ENCODE data around the gene TLE4.

TLE4 gene

DNA sequence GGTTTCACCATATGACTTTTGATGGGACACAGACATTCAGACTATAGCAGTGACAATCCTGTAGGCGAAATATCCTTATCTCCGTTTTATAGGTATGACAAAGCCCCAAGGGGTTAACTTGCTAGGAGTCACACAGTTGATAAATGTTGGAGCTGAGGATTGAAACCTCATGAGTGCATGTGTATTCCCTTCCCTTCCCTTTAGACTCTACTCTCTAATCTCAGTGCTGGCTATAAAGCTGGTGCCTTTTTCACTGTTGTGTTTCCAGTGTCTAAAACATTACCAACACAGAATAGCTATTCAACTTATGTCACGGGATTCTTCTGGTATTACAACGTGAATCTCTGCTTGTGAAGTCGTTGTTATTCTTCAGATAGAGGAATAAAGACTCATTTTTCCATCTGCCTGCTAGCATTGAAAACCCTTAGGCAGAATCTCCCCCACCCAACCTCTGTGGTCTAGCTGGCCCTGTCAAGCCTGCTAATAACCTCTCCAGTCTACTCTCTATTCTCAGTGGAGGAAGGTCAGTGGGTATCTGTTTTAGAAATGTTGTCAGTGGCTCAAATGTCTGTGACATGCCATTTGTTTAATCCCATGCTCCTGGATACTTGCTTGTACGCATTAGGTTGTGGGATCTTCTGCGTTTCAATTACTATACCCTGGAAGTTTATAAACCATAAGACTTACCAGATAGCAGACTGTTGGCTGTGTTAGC is 121.2 kb downstream of the TLE4 start:
- no peak overlapping the region for H3K4me3 ChIP-seq (ENCODE audit: low read depth, low read length)
- DNase-seq (ENCODE audit: low read depth) = no peak
- TF ChIP-seq, protein P1, sequence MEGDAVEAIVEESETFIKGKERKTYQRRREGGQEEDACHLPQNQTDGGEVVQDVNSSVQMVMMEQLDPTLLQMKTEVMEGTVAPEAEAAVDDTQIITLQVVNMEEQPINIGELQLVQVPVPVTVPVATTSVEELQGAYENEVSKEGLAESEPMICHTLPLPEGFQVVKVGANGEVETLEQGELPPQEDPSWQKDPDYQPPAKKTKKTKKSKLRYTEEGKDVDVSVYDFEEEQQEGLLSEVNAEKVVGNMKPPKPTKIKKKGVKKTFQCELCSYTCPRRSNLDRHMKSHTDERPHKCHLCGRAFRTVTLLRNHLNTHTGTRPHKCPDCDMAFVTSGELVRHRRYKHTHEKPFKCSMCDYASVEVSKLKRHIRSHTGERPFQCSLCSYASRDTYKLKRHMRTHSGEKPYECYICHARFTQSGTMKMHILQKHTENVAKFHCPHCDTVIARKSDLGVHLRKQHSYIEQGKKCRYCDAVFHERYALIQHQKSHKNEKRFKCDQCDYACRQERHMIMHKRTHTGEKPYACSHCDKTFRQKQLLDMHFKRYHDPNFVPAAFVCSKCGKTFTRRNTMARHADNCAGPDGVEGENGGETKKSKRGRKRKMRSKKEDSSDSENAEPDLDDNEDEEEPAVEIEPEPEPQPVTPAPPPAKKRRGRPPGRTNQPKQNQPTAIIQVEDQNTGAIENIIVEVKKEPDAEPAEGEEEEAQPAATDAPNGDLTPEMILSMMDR (IDR thresholded peaks at IDR 0.05; ENCODE audit: insufficient read depth, low read depth, low read length, missing control alignments) = no peak

DNA sequence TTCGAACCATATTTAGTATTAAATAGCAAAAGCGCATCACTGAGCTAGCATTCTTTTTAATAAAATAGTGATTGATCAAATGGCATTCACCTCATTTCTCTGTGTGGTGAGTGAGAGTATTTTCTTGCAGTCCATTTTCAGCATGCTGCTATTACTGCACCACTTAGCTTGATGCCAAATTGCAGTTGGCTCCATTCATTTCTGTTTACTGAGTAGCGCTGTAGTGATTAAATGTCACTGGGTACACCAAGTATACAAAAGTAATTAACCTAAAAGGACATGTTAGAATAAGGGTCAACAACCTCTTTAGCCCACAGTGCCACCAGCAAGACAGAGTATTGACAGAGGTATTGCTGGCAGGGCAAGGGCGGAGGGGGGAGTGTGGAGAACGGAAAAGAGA is 122.0 kb downstream of the TLE4 start:
- no peak overlapping the region for H3K4me3 ChIP-seq (ENCODE audit: low read depth, low read length)
- TF ChIP-seq, protein P1 (IDR thresholded peaks at IDR 0.05; ENCODE audit: insufficient read depth, low read depth, low read length, missing control alignments) = no peak
- DNase-seq (ENCODE audit: low read depth) = no peak

DNA sequence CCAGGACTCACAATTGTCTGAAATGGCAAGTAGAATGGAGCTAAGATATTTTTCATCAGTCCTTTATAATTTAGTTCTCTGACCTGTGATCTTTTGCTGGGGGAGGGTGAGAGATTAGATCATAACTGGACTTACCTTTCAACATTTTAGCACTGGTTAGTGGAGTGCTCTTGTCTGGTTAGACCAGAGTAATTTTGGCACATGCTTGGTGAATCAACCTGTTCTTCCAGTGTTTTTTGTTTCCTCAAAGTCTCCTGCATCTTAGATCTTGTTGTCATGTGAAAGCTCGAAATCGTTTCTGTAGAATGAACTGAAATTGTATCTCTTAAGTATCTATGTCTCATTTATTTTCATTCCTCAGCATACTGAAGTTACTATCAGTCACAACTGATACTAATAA is 122.4 kb downstream of the TLE4 start:
- TF ChIP-seq, protein P1 (IDR thresholded peaks at IDR 0.05; ENCODE audit: insufficient read depth, low read depth, low read length, missing control alignments) = no peak
- no peak for DNase-seq (ENCODE audit: low read depth)
- H3K4me3 ChIP-seq (ENCODE audit: low read depth, low read length) = no peak overlapping the region

DNA sequence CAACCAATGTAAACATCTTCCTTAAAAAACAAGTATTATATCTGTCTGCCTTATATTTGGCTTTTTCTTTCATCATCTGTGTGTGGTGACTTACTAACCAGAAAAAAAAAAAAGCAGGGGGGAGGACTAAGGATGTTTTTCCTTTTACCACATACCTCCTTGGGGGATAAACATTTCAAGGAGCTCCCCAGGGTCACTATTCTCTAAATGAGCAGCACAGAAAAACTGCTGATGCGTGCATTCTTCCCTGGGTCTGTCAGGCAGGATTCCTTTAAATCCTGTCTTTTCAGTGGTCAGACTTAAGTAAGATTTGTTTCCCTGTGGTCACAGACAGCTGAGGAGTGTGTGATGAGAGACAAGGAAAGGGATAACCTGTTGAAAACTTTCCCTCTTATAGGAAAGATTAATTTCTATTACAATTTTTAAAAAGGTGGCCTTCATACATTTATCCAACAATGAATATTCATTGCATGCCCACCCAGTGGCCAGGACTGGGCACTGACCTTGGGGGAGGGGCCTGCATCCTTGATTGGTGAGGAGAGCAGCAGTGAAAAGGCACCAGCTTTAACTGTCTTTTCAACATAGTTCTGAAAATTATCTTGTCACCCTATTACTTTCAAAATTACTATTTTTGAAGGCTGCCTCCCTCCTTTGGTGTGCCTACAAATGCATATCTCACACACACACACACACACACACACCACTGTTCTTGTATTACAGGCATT is 123.1 kb downstream of the TLE4 start:
- TF ChIP-seq, protein P1 (IDR thresholded peaks at IDR 0.05; ENCODE audit: insufficient read depth, low read depth, low read length, missing control alignments) = no peak
- peak; percentile 6 for DNase-seq (ENCODE audit: low read depth)
- H3K4me3 ChIP-seq (ENCODE audit: low read depth, low read length) = no peak overlapping the region

DNA sequence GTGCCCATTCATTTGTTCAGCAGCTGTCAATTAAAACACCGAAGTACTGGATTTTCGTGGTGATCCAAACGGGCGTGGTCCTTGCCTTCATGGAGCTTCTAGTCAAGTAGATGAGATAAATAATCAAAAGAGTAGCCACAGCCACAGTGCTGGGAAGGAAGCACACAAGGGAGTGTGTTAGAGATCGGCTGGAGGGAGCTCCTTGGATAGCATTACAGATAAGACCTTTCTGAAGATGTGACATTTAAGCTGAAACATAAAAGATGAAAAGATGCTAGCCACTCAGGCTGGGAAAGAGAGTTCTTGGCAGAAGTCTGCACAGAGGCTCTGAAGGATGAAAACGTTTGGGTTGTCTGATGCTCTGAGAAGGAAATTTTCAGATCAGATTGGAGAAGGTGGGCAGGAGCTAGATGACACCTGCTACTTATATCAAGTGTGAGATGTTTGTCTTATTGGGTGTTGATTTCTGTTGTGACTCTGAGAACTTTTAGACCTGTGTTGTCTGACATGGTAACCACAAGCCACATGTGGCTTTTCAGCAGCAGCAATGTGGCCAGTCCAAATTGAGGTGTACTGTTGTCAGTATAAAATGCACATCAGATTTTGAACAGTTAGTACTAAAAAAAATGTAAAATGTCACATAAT is 123.9 kb downstream of the TLE4 start:
- no peak overlapping the region for H3K4me3 ChIP-seq (ENCODE audit: low read depth, low read length)
- TF ChIP-seq, protein P1 (IDR thresholded peaks at IDR 0.05; ENCODE audit: insufficient read depth, low read depth, low read length, missing control alignments) = no peak
- DNase-seq (ENCODE audit: low read depth) = peak; percentile 40

DNA sequence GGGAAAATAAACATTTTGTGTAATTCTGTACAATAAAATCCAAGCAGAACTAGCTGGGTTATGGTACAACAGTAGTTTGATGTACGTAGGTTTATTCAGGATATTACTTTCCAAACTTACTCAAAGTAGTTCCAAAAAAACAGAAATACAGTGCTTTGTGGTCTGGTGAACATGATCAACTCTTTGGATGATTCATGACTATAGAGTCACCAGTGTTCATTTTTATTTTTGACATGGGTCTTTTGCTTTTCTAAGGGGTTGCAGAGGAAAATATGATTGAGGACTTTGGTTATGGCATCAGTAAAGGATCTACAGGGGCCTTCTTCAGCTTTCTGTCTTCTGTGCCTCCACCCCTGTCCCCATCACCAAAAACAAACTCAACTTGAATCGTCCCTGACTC is 127.2 kb downstream of the TLE4 start:
- H3K4me3 ChIP-seq (ENCODE audit: low read depth, low read length) = no peak overlapping the region
- TF ChIP-seq, protein P1 (IDR thresholded peaks at IDR 0.05; ENCODE audit: insufficient read depth, low read depth, low read length, missing control alignments) = no peak
- DNase-seq (ENCODE audit: low read depth) = no peak
